Gastrocnemius medialis (tissue), 4 donors: ENCODE measurements around the gene FGR.

Source experiments
- CTCF ChIP-seq, 5 experiments: fragments of 450-650 bp in 3 of 5; fragments of 200-600 bp in 2 of 5; sonication (generic) in 2 of 5; IDR thresholded peaks in 4 of 5; conservative IDR thresholded peaks in 1 of 5; 1 replicate in 4 of 5; 2 replicates in 1 of 5; pipeline ENCODE4 v1.5.1; 2016 to 2019; ENCODE audit warnings: antibody characterized with exemption in 5 of 5, mild to moderate bottlenecking in 3 of 5, moderate library complexity in 3 of 5
- POLR2A ChIP-seq, 2 donors: fragments of 450-650 bp; IDR thresholded peaks; one replicate each; pipeline ENCODE4 v1.6.1; 2017; ENCODE audit warnings: antibody characterized with exemption in 2 of 2, mild to moderate bottlenecking in 2 of 2, moderate library complexity in 2 of 2

DNA sequence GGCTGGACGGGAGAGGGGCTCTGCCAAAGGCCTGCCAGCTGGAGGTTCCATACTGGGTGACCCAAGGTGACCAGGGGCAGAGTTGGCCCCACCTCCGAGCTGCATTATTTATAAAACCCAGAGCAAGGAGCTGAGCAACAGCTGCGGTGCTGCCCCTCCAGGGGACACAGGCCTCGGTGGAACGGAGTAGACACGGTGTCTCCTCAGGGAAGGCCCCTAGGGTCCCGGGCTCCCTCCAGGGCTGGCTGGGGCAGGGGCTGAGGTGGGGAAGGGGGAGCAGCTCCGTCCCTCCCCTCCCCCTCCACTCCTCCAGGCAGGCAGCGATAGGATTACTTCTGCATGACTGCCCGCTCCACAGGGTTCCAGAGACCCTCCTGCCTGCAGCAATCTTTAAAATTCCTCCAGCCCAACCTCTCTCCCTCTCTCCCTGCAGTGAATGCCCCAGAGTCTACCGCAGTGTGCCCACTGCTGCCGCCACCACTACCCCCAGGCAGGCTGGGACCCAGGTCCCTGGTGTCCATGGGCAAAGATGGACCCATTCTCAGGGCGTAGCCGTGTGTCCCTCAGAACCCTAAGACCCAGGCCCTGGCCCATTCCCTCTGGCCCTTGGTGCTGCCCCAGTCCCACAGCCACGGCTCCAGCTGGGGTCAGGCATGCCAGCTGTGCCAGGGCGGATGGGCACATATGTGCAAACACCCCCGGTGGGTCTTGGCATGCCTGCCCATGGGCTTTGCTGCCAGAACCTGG, 41.9 kb downstream of the FGR start:
- TF ChIP-seq CTCF (IDR thresholded peaks at IDR 0.05 in 4 of 5, conservative IDR thresholded peaks at IDR 0.05 in 1 of 5), result no peak
- no peak for TF ChIP-seq POLR2A (IDR thresholded peaks at IDR 0.05)
